ENCODE measurements around the gene KLF11.

GRCh38 chr2:10062931-10063365 is 19.6 kb downstream of the KLF11 start:
- TF ChIP-seq CTCF (IDR thresholded peaks at IDR 0.05; ENCODE audit: poor library complexity, severe bottlenecking) (no peak), RAD21 (conservative IDR thresholded peaks at IDR 0.05) (no peak), EP300 (conservative IDR thresholded peaks at IDR 0.05; ENCODE audit: poor library complexity, severe bottlenecking) (no peak), EZH2 (IDR thresholded peaks at IDR 0.05; ENCODE audit: borderline replicate concordance, insufficient read depth, low read length, poor library complexity, severe bottlenecking) (no peak), SMC3 (conservative IDR thresholded peaks at IDR 0.05; ENCODE audit: poor library complexity) (no peak), REST (IDR thresholded peaks at IDR 0.05; ENCODE audit: borderline replicate concordance) (no peak), POLR2AphosphoS5 (IDR thresholded peaks at IDR 0.05) (no peak), MXI1 (conservative IDR thresholded peaks at IDR 0.05; ENCODE audit: poor library complexity, severe bottlenecking) (no peak), TAF1 (IDR thresholded peaks at IDR 0.05; ENCODE audit: low read depth) (no peak)
